ENCODE results near the gene TNNT1.

DNA sequence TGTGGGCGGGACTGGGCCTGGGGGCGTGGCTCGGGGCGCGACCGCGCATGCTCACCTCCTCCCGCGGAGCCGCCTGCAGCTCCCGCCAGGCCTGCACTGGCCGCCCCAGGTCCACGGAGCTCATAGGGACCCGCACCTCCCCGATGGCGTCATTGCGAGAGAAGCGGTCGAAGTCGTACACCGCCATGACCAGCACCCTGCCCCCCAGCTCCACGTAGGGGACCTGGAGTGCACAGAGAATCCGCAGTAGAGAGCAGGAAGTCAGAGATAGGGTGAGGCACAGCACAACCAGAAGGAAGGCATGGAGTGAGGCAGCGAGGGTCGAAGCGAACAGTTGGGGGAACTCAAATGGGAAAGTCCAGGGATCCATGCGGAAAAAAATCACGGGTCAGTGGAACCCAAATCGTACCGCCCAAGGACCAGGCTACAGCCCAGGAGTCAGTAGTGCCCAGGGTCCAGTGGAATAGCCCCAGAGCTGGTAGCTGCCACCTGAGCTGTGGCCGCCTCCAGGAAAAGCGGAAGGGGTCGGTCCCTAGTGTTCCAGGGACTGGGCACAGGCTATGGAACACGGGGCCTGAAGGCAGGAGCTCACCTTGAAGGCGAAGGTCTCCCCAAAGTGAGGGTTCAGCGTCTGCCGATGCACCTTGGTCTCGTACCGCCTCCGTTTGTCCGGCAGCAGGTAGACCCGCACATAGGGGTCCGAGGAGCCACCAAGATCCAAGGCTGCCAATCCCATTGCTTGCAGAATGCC, 26.3 kb upstream of the TNNT1 start:
- TF ChIP-seq, protein P1, sequence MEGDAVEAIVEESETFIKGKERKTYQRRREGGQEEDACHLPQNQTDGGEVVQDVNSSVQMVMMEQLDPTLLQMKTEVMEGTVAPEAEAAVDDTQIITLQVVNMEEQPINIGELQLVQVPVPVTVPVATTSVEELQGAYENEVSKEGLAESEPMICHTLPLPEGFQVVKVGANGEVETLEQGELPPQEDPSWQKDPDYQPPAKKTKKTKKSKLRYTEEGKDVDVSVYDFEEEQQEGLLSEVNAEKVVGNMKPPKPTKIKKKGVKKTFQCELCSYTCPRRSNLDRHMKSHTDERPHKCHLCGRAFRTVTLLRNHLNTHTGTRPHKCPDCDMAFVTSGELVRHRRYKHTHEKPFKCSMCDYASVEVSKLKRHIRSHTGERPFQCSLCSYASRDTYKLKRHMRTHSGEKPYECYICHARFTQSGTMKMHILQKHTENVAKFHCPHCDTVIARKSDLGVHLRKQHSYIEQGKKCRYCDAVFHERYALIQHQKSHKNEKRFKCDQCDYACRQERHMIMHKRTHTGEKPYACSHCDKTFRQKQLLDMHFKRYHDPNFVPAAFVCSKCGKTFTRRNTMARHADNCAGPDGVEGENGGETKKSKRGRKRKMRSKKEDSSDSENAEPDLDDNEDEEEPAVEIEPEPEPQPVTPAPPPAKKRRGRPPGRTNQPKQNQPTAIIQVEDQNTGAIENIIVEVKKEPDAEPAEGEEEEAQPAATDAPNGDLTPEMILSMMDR (IDR thresholded peaks at IDR 0.05), result no peak
- TF ChIP-seq POLR2A (IDR thresholded peaks at IDR 0.05), result no peak
